ENCODE results near the gene DEPDC7. TPM values are rescaled to one million over a fixed set of nuclear protein-coding genes. Genes with fewer than 3 reads are reported as not detected.
A peak's percentile ranks its signal among the peaks of the same experiment; 100 is the strongest.

DEPDC7 gene
- total and polyA plus RNA-seq, 2 of the 13 experiments (the other 11 are each of a cell fraction or from before 2014, with no cell fraction given) = 17.3 to 33.3 TPM

DNA sequence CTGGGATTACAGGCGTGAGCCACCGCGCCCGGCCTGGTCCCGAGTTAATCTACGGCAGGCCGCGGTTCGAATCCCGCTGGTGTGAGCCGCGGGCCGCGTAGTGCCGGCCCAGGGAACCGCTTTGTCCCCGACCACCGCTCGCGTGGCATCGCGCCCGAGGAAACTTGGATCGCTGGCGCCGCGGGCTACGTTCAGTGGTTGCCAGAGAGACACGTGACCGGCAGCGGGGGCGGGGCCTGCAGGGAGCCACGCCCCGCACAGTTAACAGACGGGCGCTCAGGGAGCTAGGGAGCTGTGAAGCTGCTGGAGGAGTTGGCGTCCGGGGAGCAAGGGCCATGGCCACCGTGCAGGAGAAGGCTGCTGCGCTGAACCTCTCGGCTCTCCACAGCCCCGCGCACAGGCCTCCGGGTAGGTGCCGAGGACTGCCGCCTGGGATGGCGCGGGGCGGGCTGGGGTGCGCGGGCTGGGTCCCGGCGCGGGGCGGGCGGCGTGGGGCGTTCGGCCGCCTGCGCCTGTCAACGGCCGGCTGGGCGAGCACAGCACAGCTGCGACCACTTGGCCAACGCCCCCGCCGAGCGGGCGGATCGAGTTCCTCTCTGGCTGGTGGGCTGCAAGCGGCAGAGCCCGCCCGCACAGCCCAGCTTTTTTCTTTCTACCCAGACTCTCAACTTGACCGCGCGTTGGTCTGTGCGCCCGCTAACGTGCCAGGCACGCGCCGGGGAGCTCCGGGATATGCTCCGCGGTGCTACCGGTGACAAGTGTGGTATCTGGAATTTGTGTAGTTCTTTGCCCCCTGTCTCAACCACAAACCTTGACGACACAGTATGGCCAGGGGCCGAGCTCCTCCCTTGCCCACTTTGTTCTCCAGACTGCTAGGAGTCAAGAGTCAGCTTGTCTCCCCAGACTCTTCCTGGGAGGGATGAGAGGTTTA is at the start of gene DEPDC7 (continued):
- TF ChIP-seq, protein P1, sequence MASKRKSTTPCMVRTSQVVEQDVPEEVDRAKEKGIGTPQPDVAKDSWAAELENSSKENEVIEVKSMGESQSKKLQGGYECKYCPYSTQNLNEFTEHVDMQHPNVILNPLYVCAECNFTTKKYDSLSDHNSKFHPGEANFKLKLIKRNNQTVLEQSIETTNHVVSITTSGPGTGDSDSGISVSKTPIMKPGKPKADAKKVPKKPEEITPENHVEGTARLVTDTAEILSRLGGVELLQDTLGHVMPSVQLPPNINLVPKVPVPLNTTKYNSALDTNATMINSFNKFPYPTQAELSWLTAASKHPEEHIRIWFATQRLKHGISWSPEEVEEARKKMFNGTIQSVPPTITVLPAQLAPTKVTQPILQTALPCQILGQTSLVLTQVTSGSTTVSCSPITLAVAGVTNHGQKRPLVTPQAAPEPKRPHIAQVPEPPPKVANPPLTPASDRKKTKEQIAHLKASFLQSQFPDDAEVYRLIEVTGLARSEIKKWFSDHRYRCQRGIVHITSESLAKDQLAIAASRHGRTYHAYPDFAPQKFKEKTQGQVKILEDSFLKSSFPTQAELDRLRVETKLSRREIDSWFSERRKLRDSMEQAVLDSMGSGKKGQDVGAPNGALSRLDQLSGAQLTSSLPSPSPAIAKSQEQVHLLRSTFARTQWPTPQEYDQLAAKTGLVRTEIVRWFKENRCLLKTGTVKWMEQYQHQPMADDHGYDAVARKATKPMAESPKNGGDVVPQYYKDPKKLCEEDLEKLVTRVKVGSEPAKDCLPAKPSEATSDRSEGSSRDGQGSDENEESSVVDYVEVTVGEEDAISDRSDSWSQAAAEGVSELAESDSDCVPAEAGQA (IDR thresholded peaks at IDR 0.05; ENCODE audit: low read depth) = no peak
- TF ChIP-seq, protein P1 (CRISPR knock-in tag; IDR thresholded peaks at IDR 0.05; ENCODE audit: borderline replicate concordance) = 0 out of 2 replicates have a peak, but pooled peaks have one; percentile 29
- TF ChIP-seq ZNF792 (CRISPR knock-in tag; IDR thresholded peaks at IDR 0.05) (peak; percentile 88), NFYB (CRISPR knock-in tag; IDR thresholded peaks at IDR 0.05) (peak; percentile 86), ZSCAN20 (CRISPR knock-in tag; IDR thresholded peaks at IDR 0.05; ENCODE audit: borderline replicate concordance) (0 out of 2 replicates have a peak, but pooled peaks have one; percentile 69), ZSCAN21 (CRISPR knock-in tag; IDR thresholded peaks at IDR 0.05; ENCODE audit: borderline replicate concordance) (peak; percentile 68), ZNF234 (CRISPR knock-in tag; conservative IDR thresholded peaks at IDR 0.05) (0 out of 2 replicates have a peak, but pooled peaks have one; percentile 31), DNMT1 (CRISPR knock-in tag; IDR thresholded peaks at IDR 0.05) (no peak), ZFP1 (CRISPR knock-in tag; IDR thresholded peaks at IDR 0.05) (no peak), KDM4B (CRISPR knock-in tag; IDR thresholded peaks at IDR 0.05) (peak; percentile 80; the same call in 1 of the 2 replicates), TMF1 (CRISPR knock-in tag; IDR thresholded peaks at IDR 0.05; ENCODE audit: low read depth) (peak; percentile 63; the same call in 1 of the 2 replicates), PRPF4 (IDR thresholded peaks at IDR 0.05; ENCODE audit: low read depth, low read length, poor library complexity, severe bottlenecking) (no peak), BORCS8-MEF2B (CRISPR knock-in tag; IDR thresholded peaks at IDR 0.05) (peak; percentile 73; the same call in 1 of the 2 replicates), MIER2 (CRISPR knock-in tag; IDR thresholded peaks at IDR 0.05) (0 out of 2 replicates have a peak, but pooled peaks have one; percentile 25)
- TF ChIP-seq, protein P2, sequence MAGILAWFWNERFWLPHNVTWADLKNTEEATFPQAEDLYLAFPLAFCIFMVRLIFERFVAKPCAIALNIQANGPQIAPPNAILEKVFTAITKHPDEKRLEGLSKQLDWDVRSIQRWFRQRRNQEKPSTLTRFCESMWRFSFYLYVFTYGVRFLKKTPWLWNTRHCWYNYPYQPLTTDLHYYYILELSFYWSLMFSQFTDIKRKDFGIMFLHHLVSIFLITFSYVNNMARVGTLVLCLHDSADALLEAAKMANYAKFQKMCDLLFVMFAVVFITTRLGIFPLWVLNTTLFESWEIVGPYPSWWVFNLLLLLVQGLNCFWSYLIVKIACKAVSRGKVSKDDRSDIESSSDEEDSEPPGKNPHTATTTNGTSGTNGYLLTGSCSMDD (CRISPR knock-in tag; IDR thresholded peaks at IDR 0.05) = no peak
- TF ChIP-seq, protein P3, sequence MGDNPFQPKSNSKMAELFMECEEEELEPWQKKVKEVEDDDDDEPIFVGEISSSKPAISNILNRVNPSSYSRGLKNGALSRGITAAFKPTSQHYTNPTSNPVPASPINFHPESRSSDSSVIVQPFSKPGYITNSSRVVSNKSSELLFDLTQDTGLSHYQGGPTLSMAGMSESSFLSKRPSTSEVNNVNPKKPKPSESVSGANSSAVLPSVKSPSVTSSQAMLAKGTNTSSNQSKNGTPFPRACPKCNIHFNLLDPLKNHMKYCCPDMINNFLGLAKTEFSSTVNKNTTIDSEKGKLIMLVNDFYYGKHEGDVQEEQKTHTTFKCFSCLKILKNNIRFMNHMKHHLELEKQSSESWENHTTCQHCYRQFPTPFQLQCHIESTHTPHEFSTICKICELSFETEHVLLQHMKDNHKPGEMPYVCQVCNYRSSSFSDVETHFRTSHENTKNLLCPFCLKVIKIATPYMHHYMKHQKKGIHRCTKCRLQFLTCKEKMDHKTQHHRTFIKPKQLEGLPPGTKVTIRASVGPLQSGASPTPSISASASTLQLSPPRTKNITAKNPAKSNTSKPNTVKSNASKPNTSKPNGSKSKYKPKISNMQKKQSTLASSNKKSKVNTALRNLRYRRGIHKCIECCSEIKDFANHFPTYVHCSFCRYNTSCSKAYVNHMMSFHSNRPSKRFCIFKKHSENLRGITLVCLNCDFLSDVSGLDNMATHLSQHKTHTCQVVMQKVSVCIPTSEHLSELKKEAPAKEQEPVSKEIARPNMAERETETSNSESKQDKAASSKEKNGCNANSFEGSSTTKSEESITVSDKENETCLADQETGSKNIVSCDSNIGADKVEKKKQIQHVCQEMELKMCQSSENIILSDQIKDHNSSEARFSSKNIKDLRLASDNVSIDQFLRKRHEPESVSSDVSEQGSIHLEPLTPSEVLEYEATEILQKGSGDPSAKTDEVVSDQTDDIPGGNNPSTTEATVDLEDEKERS (CRISPR knock-in tag; IDR thresholded peaks at IDR 0.05) = peak; percentile 52; the same call in 1 of the 2 replicates
